A549 (cell line): Measurements from ENCODE around the gene SGCD. TPM values are rescaled to one million over a fixed set of nuclear protein-coding genes. Genes with fewer than 3 reads are reported as not detected.

Experiments used
- ATAC-seq, 2 experiments: fragments of 200-7000 bp in 1 of 2; fragments of >200 bp in 1 of 2; cut with Nextera tagmentation in 1 of 2; cut with Tn5 transposase in 1 of 2; 3 replicates each; pipeline versions ENCODE4 v1.8.0 to v1.9.1; 2018 to 2020; ENCODE audit warnings: mild to moderate bottlenecking in 1 of 2, moderate library complexity in 1 of 2
- CTCF ChIA-PET: fragments of 300-600 bp; sonication (Branson Sonifier 250); formaldehyde crosslinking; extraction: SDS; loops from one replicate; lab custom pipeline; 2021; ENCODE audit warnings: antibody characterized with exemption, inconsistent platforms; lab: Yijun Ruan, JAX
- POLR2A ChIA-PET: fragments of 350-600 bp; formaldehyde crosslinking; extraction: SDS; loops from one replicate; lab custom pipeline; 2021; ENCODE audit warnings: antibody characterized with exemption, inconsistent platforms; lab: Yijun Ruan, JAX
- DNase-seq, 2 experiments: peaks; one replicate each; pipeline versions ENCODE4 v3.0.0 to v3.0.0-alpha.2; 2011 to 2016; ENCODE audit warnings: low read depth in 1 of 2, low spot score in 1 of 2
- FAIRE-seq: peaks from 2 replicates; lab custom pipeline; 2011; peaks lifted over from hg19 to GRCh38; lab: Jason Lieb, UNC
- H3K27ac ChIP-seq, 2 experiments: fragments of >200 bp; sonication (Bioruptor Twin); formaldehyde crosslinking; 3 replicates each; pipeline ENCODE4 v1.5.1; 2016 to 2017
- H3K4me1 ChIP-seq: fragments of >200 bp; sonication (Bioruptor Twin); formaldehyde crosslinking; 3 replicates; pipeline ENCODE4 v1.6.1; 2016
- H3K4me2 ChIP-seq: fragments of >200 bp; sonication (Bioruptor Twin); formaldehyde crosslinking; 3 replicates; pipeline ENCODE4 v1.6.1; 2016
- H3K4me3 ChIP-seq: fragments of >200 bp; sonication (Bioruptor Twin); formaldehyde crosslinking; 3 replicates; pipeline ENCODE4 v1.5.1; 2016
- H3K9me3 ChIP-seq: fragments of >200 bp; sonication (Bioruptor Twin); formaldehyde crosslinking; 3 replicates; pipeline ENCODE4 v1.6.1; 2016
- CEBPB ChIP-seq, 2 experiments: fragments of >200 bp in 1 of 2; sonication (Bioruptor Twin) in 1 of 2; formaldehyde crosslinking in 1 of 2; IDR thresholded peaks; 2 replicates each; pipeline ENCODE4 v1.6.1; 2012 to 2016
- CHD2 ChIP-seq: fragments of 150-350 bp; IDR thresholded peaks from 2 replicates; pipeline ENCODE4 v1.6.1; 2014; ENCODE audit warnings: low read length; ENCODE audit not compliant: partially characterized antibody
- EHF ChIP-seq: fragments of 250-450 bp; sonication (Bioruptor Pico); IDR thresholded peaks from 2 replicates; pipeline ENCODE4 v1.5.0; 2020; ENCODE audit warnings: mild to moderate bottlenecking
- EHMT2 ChIP-seq: fragments of 200-600 bp; sonication (generic); IDR thresholded peaks from 2 replicates; pipeline ENCODE4 v1.6.1; 2016; ENCODE audit warnings: antibody characterized with exemption, low read depth, mild to moderate bottlenecking, moderate library complexity
- FOSB ChIP-seq: fragments of 250-450 bp; sonication (Bioruptor Pico); IDR thresholded peaks from 2 replicates; pipeline ENCODE4 v1.5.0; 2020; ENCODE audit warnings: mild to moderate bottlenecking, moderate library complexity
- HEYL ChIP-seq: fragments of 250-450 bp; sonication (Bioruptor Pico); IDR thresholded peaks from 2 replicates; pipeline ENCODE4 v1.8.0; 2021; ENCODE audit warnings: mild to moderate bottlenecking, moderate library complexity
- HOXB5 ChIP-seq: fragments of 250-450 bp; sonication (Bioruptor Pico); IDR thresholded peaks from 2 replicates; pipeline ENCODE4 v1.5.0; 2020; ENCODE audit warnings: mild to moderate bottlenecking, moderate library complexity
- JUN ChIP-seq, 2 experiments: fragments of >200 bp; sonication (Bioruptor Twin); formaldehyde crosslinking; IDR thresholded peaks; 2 replicates in 1 of 2; 3 replicates in 1 of 2; pipeline ENCODE4 v1.6.1; 2016 to 2017
- KDM5A ChIP-seq: fragments of 200-600 bp; sonication (generic); IDR thresholded peaks from 2 replicates; pipeline ENCODE4 v1.6.1; 2016; ENCODE audit warnings: antibody characterized with exemption, mild to moderate bottlenecking
- MAZ ChIP-seq: fragments of 150-350 bp; IDR thresholded peaks from 2 replicates; pipeline ENCODE4 v1.6.1; 2014; ENCODE audit warnings: antibody characterized with exemption, low read depth, low read length, borderline replicate concordance
- MYC ChIP-seq: IDR thresholded peaks from 2 replicates; pipeline ENCODE4 v1.6.1; 2012; ENCODE audit warnings: mild to moderate bottlenecking, inconsistent platforms, low read length, improper control_type of control experiment, borderline replicate concordance
- NR3C1 ChIP-seq: fragments of >200 bp; sonication (Bioruptor Twin); formaldehyde crosslinking; IDR thresholded peaks from 3 replicates; pipeline ENCODE4 v1.6.1; 2017
- RAD21 ChIP-seq, 2 experiments: fragments of >200 bp in 1 of 2; sonication (Bioruptor Twin) in 1 of 2; formaldehyde crosslinking in 1 of 2; IDR thresholded peaks in 1 of 2; conservative IDR thresholded peaks in 1 of 2; 2 replicates in 1 of 2; 3 replicates in 1 of 2; pipeline ENCODE4 v1.6.1; 2012 to 2018; ENCODE audit warnings: inconsistent platforms in 1 of 2
- RCOR1 ChIP-seq: fragments of 150-350 bp; IDR thresholded peaks from 2 replicates; pipeline ENCODE4 v1.6.1; 2014; ENCODE audit warnings: antibody characterized with exemption, low read length, low read depth
- RNF2 ChIP-seq: fragments of 200-600 bp; sonication (generic); IDR thresholded peaks from 2 replicates; pipeline ENCODE4 v1.6.1; 2016; ENCODE audit warnings: low read depth, mild to moderate bottlenecking, antibody characterized with exemption, moderate library complexity, borderline replicate concordance
- SMC3 ChIP-seq: fragments of >200 bp; sonication (Bioruptor Twin); formaldehyde crosslinking; IDR thresholded peaks from 3 replicates; pipeline ENCODE4 v1.6.1; 2018; ENCODE audit warnings: inconsistent platforms
- TFCP2L1 ChIP-seq: fragments of 250-450 bp; sonication (Bioruptor Pico); IDR thresholded peaks from 2 replicates; pipeline ENCODE4 v1.5.0; 2021; ENCODE audit warnings: mild to moderate bottlenecking
- ZC3H11A ChIP-seq: fragments of 450-650 bp; IDR thresholded peaks from 2 replicates; pipeline ENCODE4 v1.6.1; 2014; ENCODE audit warnings: antibody characterized with exemption, mild to moderate bottlenecking
- ZNF302 ChIP-seq: fragments of 250-450 bp; sonication (Bioruptor Pico); IDR thresholded peaks from 2 replicates; pipeline ENCODE4 v1.9.0; 2021; ENCODE audit warnings: inconsistent platforms, mild to moderate bottlenecking, moderate library complexity
- WGBS: methylation state at CpG from one replicate; pipeline ENCODE4 v1.1.6; 2017; ENCODE audit errors: missing lambda C conversion rate; 5-methylcytosine and 5-hydroxymethylcytosine counted together
- polyA plus RNA-seq, 4 experiments: library from polyadenylated mRNA; depleted of rRNA in 3 of 4; stranded (reverse); fragments of >200 nt; fragmentation: RNase III in 1 of 4; extraction: RNeasy Plus Mini Kit Qiagen cat#74134 plus additional on column Dnase treatment in 1 of 4; gene quantifications; 2 replicates in 3 of 4; 3 replicates in 1 of 4; pipeline ENCODE4 v1.2.3, GENCODE V29; 2011 to 2017
- TF ChIP-seq, protein P1 (sequence below): IDR thresholded peaks from 2 replicates; pipeline ENCODE4 v1.6.1; 2012; ENCODE audit warnings: low read depth, borderline replicate concordance
- TF ChIP-seq, protein P2 (sequence below): IDR thresholded peaks from 2 replicates; pipeline ENCODE4 v1.6.1; 2012
- TF ChIP-seq, protein P3 (sequence below): fragments of 250-450 bp; sonication (Bioruptor Pico); IDR thresholded peaks from 2 replicates; pipeline ENCODE4 v1.5.0; 2020; ENCODE audit warnings: low read depth, mild to moderate bottlenecking, moderate library complexity
- TF ChIP-seq, protein P4 (sequence below): fragments of 250-450 bp; sonication (Bioruptor Pico); IDR thresholded peaks from 2 replicates; pipeline ENCODE4 v1.5.0; 2021; ENCODE audit warnings: mild to moderate bottlenecking, moderate library complexity, borderline replicate concordance

Gene SGCD
- polyA plus RNA-seq, 2 of the 4 experiments (the other 2 are of a cell fraction), result 7.6 to 10.6 TPM

DNA sequence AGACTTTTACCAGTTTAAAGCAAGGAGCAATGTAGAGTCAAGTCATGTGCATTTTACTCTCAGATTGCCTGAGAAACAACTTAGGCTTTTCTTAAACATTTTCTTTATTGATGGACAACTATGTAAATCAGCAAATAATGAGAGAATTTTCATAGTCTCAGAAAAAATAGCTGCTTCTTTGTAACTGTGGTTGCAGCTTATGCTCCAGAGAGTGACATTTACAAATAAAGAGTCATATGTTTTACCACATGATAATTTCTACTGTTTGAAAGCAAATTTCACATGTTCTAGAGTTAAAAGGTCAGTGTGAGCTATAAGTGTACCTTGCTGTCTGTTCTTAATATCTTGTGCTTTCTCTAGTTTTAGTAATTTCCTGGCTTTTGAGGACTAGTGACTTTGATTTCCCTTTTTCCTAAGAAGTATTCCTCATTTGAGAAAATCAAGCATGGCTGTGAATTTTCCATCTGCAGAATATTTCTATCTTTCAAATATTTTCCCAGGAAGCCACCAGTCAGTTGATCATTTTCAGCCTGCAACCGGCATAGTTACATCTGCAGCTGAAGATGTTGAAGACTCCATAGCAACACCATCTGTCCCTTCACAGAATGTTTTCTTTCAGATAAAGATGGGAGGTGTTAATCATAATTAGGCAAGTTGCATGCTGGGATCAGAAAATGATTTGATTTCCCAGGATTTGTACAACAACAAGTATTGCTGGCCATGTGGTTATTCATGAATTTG is 229.9 kb downstream of the SGCD start:
- Histone ChIP-seq H3K4me3 (no peak overlapping the region), H3K4me2 (no peak overlapping the region), H3K9me3 (no peaks in the 10 kb centered on the region), H3K4me1 (no peaks in the 10 kb centered on the region), H3K27ac (no peak overlapping the region)
- TF ChIP-seq EHF (CRISPR knock-in tag) (no peak), KDM5A (no peak), JUN (IDR thresholded peaks at IDR 0.05) (no peak), NR3C1 (no peak), CEBPB (IDR thresholded peaks at IDR 0.05) (no peak), MYC (no peak), RNF2 (no peak), SMC3 (no peak), ZNF302 (CRISPR knock-in tag) (no peak), RAD21 (conservative IDR thresholded peaks at IDR 0.05 in 1 of 2, IDR thresholded peaks at IDR 0.05 in 1 of 2) (no peak), CHD2 (no peak), ZC3H11A (no peak), TFCP2L1 (no peak), FOSB (CRISPR knock-in tag) (no peak), HEYL (no peak)
- TF ChIP-seq, protein P1, sequence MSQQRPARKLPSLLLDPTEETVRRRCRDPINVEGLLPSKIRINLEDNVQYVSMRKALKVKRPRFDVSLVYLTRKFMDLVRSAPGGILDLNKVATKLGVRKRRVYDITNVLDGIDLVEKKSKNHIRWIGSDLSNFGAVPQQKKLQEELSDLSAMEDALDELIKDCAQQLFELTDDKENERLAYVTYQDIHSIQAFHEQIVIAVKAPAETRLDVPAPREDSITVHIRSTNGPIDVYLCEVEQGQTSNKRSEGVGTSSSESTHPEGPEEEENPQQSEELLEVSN, result no peak
- TF ChIP-seq, protein P2, sequence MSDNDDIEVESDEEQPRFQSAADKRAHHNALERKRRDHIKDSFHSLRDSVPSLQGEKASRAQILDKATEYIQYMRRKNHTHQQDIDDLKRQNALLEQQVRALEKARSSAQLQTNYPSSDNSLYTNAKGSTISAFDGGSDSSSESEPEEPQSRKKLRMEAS, result no peak
- TF ChIP-seq, protein P3, sequence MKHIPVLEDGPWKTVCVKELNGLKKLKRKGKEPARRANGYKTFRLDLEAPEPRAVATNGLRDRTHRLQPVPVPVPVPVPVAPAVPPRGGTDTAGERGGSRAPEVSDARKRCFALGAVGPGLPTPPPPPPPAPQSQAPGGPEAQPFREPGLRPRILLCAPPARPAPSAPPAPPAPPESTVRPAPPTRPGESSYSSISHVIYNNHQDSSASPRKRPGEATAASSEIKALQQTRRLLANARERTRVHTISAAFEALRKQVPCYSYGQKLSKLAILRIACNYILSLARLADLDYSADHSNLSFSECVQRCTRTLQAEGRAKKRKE (CRISPR knock-in tag), result no peak
- TF ChIP-seq, protein P4, sequence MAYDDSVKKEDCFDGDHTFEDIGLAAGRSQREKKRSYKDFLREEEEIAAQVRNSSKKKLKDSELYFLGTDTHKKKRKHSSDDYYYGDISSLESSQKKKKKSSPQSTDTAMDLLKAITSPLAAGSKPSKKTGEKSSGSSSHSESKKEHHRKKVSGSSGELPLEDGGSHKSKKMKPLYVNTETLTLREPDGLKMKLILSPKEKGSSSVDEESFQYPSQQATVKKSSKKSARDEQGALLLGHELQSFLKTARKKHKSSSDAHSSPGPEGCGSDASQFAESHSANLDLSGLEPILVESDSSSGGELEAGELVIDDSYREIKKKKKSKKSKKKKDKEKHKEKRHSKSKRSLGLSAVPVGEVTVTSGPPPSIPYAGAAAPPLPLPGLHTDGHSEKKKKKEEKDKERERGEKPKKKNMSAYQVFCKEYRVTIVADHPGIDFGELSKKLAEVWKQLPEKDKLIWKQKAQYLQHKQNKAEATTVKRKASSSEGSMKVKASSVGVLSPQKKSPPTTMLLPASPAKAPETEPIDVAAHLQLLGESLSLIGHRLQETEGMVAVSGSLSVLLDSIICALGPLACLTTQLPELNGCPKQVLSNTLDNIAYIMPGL (CRISPR knock-in tag), result no peak
- 87% methylated on average over 1 of the region's 1 CpG for WGBS
- no peak for FAIRE-seq
- ChIA-PET CTCF (no interaction called here), POLR2A (no interaction called here)
- ATAC-seq, result no peak
- DNase-seq, result no peak

DNA sequence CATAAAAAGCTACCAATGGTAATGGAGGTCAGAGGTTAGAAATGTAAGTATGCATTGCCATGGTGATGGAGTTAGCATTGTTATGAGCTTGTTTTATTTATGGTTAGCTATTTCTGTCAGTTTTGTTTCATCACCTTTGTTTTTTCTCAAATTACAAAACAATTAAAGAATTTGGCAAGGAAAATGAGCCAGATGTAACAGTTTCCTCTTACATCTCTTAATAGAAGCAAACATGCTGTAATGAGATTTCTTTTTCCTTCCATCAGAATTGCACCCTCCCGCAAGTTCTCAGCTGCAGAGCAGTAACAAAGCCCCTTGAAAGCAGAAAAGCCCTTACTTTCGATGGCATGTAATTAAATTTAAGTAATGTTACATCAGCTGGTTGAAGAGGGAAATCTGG is 233.0 kb downstream of the SGCD start:
- 77% methylated on average over 2 of the region's 2 CpGs for WGBS
- no peak for DNase-seq
- CTCF ChIA-PET, result no interaction called here

DNA sequence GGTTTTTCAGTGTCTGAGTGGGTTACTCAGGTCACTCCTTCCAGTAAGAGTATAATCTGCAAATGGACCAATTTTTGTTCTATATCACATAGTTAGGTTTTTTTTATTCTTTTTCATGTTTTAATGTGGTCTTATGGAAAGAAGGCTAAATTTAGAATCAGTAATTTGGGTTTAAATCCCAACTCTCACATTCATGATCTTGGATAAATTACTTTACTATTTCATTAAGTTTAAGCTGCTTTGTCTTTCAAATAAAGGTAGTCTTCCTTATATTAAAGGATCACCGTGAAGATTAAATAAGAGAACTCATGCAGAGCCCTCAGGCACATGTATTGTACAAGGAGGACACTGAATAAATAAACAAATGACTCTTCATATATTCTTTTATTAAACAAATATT is 234.7 kb downstream of the SGCD start:
- Histone ChIP-seq H3K27ac (no peak overlapping the region), H3K4me3 (no peak overlapping the region), H3K4me2 (no peak overlapping the region), H3K9me3 (no peaks in the 10 kb centered on the region), H3K4me1 (no peaks in the 10 kb centered on the region)
- TF ChIP-seq, protein P3 (CRISPR knock-in tag), result no peak
- DNase-seq (no peak), FAIRE-seq (peak; percentile 36), ATAC-seq (no peak)
- CTCF ChIA-PET, result no interaction called here
- 30% methylated on average over 1 of the region's 1 CpG for WGBS
- POLR2A ChIA-PET, result no interaction called here

More for the DNA sequence above, 233.0 kb downstream of the SGCD start:
- FAIRE-seq (no peak), ATAC-seq (no peak)
- no peak overlapping the region for H3K4me2 ChIP-seq
- no peak overlapping the region for H3K4me3 ChIP-seq
- H3K27ac ChIP-seq, result no peak overlapping the region
- TF ChIP-seq HOXB5 (CRISPR knock-in tag) (no peak), EHMT2 (no peak), RCOR1 (no peak), MAZ (no peak)
- POLR2A ChIA-PET, result no interaction called here
- H3K4me1 ChIP-seq, result no peaks in the 10 kb centered on the region
- no peaks in the 10 kb centered on the region for H3K9me3 ChIP-seq
